AG09309 (cell line): Measurements from ENCODE around the gene INSM2.

Experiments used
- DNase-seq: peaks from one replicate; pipeline ENCODE4 v3.0.0-alpha.2; 2010; ENCODE audit warnings: low read depth
- H3K4me3 ChIP-seq: 2 replicates; pipeline ENCODE4 v1.5.1; 2011; ENCODE audit warnings: mild to moderate bottlenecking, low read depth, low read length, moderate library complexity; ENCODE audit not compliant: control insufficient read depth
- TF ChIP-seq, protein P1 (sequence below): IDR thresholded peaks from 2 replicates; pipeline ENCODE4 v1.5.1; 2011; ENCODE audit warnings: mild to moderate bottlenecking, low read depth, low read length, inconsistent platforms; ENCODE audit not compliant: insufficient read depth, control insufficient read depth; ENCODE audit errors: missing control alignments

INSM2 gene, protein sequence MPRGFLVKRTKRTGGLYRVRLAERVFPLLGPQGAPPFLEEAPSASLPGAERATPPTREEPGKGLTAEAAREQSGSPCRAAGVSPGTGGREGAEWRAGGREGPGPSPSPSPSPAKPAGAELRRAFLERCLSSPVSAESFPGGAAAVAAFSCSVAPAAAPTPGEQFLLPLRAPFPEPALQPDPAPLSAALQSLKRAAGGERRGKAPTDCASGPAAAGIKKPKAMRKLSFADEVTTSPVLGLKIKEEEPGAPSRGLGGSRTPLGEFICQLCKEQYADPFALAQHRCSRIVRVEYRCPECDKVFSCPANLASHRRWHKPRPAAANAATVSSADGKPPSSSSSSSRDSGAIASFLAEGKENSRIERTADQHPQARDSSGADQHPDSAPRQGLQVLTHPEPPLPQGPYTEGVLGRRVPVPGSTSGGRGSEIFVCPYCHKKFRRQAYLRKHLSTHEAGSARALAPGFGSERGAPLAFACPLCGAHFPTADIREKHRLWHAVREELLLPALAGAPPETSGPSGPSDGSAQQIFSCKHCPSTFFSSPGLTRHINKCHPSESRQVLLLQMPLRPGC

DNA sequence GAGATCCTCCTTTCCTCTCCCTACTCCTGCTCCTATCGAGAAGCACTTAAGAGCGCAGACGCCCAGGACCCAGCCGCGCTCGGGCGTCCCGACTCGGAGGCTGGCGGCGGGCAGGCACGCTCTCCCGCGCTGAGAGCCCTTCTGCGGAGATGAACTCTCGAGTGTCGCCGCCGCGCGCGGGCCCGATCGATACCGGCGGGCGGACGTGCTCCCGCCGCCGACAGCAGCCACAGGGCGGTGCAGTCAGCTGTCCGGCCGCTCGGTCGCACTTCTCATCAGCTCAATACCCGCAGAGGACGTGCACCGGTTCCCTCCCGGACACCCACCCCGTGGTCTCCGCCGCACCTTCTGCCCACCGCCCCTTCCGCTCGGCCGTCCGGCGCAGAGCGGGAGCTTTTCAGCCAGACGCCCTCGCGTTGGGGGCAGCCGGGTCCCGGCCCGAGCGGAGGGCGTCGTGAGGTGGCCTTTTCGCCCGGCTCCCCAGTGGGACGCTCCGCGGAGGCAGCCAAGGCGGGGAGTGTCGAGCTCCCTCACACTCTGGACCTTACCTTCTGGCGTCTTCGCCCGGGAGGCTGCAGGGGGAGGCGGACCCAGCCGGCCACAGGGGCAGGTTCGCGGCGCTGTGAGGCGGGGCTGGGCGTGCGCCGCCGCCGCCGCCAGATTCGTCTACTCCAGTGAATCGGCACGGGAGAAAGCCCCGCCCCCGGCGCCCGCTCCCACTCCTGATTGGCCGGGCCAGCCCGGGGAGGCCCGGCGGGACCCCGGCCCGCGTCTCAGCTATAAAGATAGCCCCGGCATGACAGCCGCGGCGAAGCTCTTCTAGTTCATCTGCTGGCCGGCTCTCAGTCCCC, at the start of gene INSM2:
Gene INSM2 (plus strand): TSS at position 808 of the 851 bp plus-strand sequence. CDS start 89 bp downstream, outside the sequence.
- TF ChIP-seq, protein P1, sequence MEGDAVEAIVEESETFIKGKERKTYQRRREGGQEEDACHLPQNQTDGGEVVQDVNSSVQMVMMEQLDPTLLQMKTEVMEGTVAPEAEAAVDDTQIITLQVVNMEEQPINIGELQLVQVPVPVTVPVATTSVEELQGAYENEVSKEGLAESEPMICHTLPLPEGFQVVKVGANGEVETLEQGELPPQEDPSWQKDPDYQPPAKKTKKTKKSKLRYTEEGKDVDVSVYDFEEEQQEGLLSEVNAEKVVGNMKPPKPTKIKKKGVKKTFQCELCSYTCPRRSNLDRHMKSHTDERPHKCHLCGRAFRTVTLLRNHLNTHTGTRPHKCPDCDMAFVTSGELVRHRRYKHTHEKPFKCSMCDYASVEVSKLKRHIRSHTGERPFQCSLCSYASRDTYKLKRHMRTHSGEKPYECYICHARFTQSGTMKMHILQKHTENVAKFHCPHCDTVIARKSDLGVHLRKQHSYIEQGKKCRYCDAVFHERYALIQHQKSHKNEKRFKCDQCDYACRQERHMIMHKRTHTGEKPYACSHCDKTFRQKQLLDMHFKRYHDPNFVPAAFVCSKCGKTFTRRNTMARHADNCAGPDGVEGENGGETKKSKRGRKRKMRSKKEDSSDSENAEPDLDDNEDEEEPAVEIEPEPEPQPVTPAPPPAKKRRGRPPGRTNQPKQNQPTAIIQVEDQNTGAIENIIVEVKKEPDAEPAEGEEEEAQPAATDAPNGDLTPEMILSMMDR = no peak
- H3K4me3 ChIP-seq = peak within 1 kb of the TSS; percentile 58
- DNase-seq = no peak

DNA sequence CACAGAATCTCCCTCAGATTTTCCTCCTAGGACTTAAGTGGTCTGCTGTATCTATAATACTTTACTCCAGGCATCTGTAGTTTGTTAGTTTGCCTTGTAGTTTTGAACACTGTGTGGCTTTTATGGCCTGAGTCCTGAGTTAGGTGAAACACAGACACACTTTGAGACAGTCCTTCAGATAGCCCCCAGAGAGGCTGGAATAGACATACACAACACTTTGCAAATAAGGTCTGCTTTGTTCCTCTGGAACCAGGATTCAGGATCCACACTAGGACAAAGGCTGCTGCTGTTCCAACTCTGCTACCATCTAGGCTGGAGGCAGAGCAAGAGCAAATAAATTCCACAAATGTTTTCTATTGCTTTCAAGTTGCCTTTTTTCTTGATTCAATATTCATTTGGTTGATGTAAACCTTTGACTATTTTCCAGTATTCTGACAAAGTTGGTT, 41.4 kb upstream of the INSM2 start:
- no peak for DNase-seq
- no peak overlapping the region for H3K4me3 ChIP-seq
- TF ChIP-seq, protein P1 = no peak

DNA sequence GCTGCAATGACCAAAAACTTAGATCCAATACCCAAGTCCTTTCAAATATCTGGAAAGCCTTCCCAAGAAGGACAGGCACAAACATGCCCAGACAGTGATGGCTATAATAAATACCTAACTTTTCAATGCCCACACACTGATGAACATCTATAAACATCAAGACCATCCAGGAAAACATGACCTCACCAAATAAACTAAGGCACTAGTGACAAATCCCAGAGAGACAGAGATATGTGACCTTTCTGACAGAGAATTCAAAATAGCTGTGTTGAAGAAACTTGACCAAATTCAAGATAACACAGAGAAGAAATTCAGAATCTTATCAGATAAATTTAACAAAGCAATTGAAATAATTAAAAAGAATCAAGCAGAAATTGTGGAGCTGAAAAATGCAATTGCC, 38.7 kb upstream of the INSM2 start:
- TF ChIP-seq, protein P1 = no peak
- no peak for DNase-seq
- H3K4me3 ChIP-seq = no peak overlapping the region

DNA sequence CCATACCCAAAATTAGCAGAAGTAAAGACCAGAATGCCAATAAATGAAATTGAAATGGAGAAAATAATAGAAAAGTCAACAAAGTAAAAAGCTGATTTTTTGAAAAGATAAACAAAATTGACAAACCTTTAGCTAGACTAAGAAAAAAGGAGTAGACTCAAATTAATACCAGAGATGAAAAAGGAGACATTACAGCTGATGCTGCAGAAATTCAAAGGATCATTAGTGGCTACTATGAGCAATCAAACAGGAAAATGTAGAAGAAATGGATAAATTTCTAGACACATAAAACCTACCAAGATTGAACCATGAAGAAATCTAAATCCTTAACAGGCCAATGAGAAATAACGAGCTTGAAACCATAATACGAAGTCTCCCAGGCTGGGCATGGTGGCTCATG, 34.8 kb upstream of the INSM2 start:
- no peak for DNase-seq
- no peak overlapping the region for H3K4me3 ChIP-seq
- TF ChIP-seq, protein P1 = no peak

DNA sequence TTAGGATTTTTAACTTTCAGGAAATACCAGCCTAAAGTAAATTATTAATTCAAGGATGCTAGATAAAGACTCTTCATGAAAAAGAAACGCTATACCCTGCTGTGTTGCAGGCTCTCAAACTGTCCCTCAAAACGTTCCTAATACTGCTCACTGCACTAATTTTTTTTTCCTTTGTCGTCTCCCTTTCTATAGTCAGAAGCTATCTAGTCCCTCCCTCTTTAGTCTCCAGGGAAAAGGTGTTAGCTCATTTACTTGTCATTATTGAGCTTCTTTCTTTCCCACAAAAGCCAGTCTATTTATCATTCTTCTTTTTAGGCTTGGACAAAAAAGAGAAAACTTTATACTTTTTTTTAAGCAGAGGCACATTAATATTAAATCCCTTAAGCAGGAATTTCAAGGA, 30.3 kb upstream of the INSM2 start:
- no peak for DNase-seq
- H3K4me3 ChIP-seq = no peak overlapping the region
- TF ChIP-seq, protein P1 = no peak

DNA sequence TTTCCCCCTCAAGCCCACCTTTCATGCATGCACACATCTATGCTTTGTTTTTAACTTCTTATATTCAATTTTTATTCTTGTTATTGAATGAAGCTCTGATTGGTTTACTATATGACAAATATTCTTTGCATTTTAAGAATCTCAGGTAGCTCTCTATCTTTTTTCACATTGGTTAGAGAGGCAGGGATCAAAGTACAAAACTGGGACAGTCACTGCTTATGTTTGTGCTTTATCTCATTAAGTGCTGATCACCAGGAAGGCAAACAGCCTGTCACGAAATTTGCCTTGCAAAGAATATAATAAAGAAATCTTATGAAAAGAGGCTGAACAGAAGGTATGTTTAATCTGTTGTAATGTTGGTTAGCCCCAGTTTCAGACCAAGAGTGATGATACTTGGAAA, 29.7 kb upstream of the INSM2 start:
- TF ChIP-seq, protein P1 = no peak
- no peak overlapping the region for H3K4me3 ChIP-seq
- DNase-seq = no peak
